NCI-H2029 (cell line): ENCODE results near the gene RGPD5.
"Not testable (repeated sequence)": the region's sequence is repeated elsewhere in the genome, so short reads cannot be mapped to it uniquely, and the experiment has no call there.

Experiments used
- DNase-seq: peaks from one replicate; lab custom pipeline; 2025; lab: John Stamatoyannopoulos, UW

RGPD5 gene

DNA sequence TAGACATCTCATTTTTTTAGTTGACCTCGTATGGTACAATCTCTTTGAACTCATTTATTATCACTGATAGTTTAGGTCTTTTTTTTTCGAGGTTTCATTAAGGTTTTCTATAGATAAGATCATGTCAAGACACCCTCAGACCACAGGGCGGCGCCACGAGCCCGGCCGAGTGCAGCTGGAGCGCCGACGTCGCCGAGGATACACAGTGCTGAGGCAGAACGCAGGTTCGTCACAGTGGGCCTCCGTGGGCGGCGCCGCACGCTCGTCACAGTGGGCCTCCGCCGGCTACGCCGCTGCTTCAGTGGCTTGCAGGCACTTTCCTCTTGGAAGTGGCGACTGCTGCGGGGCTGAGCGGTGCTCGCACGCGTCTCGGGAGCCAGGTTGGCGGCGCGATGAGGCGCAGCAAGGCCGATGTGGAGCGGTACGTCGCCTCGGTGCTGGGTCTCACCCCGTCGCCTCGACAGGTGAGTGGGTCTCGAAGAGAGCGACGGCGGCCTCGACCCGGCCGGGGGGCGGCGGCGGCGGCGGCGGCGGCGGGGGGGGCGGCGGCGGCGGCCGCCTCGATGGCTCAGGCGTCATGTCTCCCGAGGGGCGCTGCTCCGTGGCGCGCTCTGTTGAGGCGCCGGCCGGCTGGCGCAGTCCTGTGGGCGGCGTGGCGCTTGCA lies at the start of gene RGPD5:
Gene RGPD5, plus strand, starts transcription at position 232 of the 664 bp plus-strand sequence. Its CDS starts 161 bp downstream, at position 393.
- DNase-seq, result not testable (repeated sequence)

DNA sequence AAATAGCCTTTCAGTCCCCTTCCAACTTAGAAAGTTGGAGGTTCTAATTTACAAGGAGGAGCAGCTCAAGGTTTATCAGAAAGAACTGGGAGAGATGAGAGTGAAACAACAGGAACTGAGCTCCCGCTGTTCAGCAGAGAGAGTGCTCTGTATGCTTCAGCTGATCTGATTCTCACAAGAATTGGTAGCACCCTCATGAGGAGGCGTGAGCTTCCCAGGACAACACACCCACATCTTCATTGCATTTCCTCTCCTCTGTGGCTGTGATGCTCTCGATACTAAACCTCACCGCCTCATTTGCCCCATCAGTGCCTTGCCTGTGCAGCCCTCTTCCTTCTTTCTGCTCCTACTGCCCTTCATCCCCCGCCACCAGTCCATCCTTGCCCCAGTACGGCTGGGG lies 42.5 kb upstream of the RGPD5 start:
- not testable (repeated sequence) for DNase-seq

DNA sequence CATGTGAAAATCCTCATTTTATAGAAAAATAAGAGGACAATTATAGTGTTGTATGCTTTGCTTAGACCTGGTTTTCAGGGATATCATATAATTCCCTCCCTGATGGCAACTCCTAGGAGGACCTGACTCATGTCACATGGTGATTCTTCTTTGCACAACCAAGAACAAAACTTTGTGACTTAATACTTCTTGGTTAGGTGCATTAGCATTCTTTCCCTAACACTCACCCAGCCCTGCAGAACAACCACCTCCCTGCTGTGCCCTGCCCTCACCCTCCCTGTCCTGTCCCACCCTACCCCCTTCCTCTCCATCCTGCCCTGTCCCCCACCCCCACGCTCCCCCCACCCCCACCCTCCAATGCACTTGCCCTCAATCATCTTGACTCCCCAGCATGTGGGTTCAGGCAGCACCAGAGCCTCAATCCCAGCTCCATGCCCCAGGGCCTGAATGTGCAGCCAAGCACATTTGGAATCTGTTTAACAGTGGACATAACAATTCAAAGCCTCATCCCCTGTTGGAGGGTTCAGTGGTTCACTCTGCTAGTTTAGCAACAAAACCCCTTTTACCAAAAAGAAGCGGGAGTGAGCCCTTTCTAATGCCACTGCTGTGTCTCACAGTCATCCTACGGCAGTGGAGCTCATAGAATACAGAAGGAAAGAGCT lies 36.8 kb upstream of the RGPD5 start:
- not testable (repeated sequence) for DNase-seq

GRCh38 chr2:109760265-109761042 lies 33.7 kb upstream of the RGPD5 start:
- not testable (repeated sequence) for DNase-seq

- not testable (repeated sequence) for DNase-seq
Observed at GRCh38 chr2:109761043-109761454, 33.1 kb upstream of the RGPD5 start.

GRCh38 chr2:109761976-109762375 lies 32.1 kb upstream of the RGPD5 start:
- DNase-seq, result not testable (repeated sequence)

GRCh38 chr2:109766074-109766473 lies 28.0 kb upstream of the RGPD5 start:
- not testable (repeated sequence) for DNase-seq

- DNase-seq, result not testable (repeated sequence)
Observed at GRCh38 chr2:109766886-109767578, 27.1 kb upstream of the RGPD5 start.

- not testable (repeated sequence) for DNase-seq
Observed at GRCh38 chr2:109768934-109769333, 25.2 kb upstream of the RGPD5 start.

GRCh38 chr2:109779118-109779517 lies 15.0 kb upstream of the RGPD5 start:
- not testable (repeated sequence) for DNase-seq

GRCh38 chr2:109781147-109781816 lies 12.8 kb upstream of the RGPD5 start:
- DNase-seq, result not testable (repeated sequence)

DNA sequence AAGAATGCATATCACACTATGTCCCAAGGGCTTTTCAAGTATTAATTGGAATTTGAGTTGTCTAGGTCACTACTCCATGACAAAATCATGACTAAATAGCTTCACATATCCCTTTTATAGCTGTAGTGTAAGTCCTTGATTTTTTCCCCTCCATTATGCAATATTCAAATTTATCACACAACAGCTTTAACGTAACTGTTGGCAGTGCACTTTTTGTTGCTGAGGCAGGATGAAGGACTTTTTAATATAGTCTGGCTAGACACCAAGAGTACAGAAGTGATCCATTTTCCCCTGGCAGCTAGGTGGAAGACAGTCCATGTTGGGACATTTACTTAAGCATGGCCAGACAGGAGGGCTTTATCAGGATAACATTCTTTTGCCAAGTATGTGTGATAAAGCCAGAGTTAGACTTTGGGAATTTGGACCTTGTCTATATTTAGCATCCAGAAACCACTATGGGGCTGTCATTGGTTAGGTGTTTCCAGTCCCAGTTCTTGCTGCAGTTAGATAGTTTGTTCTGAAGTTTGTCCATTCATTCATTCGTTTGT lies 11.6 kb upstream of the RGPD5 start:
- DNase-seq, result not testable (repeated sequence)

GRCh38 chr2:109791530-109792279 lies 2.4 kb upstream of the RGPD5 start:
- DNase-seq, result not testable (repeated sequence)

GRCh38 chr2:109792659-109793058 lies 1.4 kb upstream of the RGPD5 start:
- DNase-seq, result not testable (repeated sequence)

DNA sequence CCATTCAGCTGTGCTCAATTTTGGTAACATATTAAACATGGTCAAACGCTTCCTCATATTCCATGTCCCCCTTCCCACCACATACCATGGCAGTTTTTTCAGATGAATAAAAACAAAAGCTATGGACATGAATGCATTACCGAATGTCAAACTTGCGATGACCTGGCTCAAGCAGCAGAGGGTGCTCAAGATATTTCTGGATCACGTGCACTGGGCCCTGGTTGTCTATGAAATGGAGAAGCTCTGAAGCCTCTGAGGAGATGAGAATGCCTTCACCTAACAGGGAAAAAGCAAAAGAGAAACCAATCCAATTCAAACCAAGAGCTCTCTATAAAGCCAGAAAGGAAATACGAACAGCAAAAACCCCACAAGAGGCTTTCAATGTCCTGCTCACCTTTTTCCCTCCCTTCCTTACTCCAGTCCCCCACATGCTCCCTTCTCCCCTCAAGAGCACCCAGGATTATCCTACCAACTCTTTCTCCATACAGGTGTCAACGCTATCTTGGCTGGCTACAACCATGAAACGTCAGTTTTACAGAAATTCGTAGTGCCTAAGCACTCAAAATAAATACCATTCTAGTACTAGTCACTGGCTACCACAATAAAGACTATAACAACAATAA lies 77.1 kb downstream of the RGPD5 start:
- not testable (repeated sequence) for DNase-seq

DNA sequence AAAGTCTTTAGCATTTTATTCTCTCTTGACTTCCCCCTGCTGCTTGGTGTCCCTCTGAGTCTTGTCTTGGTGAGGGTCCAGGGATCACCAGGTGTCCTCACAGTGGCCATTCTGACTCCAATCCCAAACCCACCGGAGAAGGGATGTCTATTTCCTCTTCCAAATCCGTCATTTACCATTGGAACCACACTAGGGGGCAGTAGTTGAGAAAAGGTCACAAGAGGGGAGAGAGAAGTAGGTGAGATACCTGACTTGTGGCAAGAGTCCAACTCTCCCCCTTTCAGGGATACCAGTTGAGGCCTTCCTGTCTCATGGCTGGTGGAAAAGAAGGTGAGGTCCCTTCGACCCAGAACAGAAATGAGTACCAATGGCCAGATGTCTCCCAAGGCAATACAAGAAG lies 82.5 kb downstream of the RGPD5 start:
- DNase-seq, result not testable (repeated sequence)

DNA sequence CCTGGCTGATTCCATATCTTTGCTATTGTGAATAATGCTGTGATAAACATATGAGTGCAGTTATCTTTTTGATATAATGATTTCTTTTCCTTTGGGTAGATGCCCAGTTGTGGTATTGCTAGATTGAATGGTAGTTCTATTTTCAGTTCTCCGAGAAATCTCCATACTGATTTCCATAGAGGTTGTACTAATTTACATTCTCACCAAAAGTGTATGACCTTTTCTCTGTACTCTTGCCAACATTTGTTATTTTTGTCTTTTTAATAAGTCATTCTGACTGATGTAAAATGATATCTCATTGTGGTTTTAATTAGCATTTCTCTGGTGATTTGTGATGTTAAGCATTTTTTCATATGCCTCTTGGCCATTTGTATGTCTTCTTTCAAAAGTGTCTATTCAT lies 88.0 kb downstream of the RGPD5 start:
- DNase-seq, result not testable (repeated sequence)

- not testable (repeated sequence) for DNase-seq
Observed at GRCh38 chr2:109888414-109888813, 94.3 kb downstream of the RGPD5 start.

DNA sequence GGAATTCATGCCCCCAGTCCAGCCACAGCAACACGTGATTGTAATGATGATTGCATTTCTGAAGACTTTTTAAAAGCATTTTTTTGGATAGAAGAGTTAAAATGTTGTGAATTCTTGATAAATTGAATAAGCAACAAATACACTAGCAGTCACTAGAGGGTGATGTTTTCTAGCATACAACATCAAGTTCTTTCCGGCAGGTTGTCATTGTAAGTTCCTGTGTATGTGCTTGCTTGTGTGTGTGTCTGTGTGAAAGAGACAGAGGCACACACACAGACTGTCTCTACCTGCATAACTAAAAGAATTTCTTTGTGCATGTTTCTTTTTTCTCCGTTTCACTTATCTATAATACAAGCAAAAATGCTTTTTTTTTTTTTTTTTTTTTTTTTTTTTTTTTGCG lies 95.8 kb downstream of the RGPD5 start:
- DNase-seq, result not testable (repeated sequence)

DNA sequence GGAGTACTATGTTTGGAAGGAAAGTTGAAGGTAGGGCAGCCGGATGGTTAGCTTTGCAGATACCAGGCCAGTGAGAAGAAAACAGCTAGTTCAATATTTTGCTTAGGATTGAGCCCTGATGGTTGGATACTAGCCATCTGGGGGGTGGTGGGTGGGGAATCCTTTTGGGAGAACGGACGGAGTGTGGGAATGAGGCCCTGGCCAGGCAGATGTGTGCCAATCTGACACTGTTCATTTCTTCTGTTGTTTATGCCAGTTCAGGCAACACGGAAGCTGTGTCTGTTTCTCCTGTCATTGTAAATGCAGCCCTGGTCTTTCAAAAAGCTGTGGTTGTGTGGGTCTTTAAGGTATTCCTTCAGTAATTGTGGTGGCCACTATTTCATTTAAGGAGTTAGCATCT lies 96.9 kb downstream of the RGPD5 start:
- not testable (repeated sequence) for DNase-seq
